Activated CD4-positive, alpha-beta T cell treated with anti-CD3 and anti-CD28 coated beads, Interleukin-2, amount 10 ng/mL, durations not matched to agents 7 days and 5 days (primary cell): ENCODE data around the gene STT3B. TPM values are rescaled to one million over a fixed set of nuclear protein-coding genes. Genes with fewer than 3 reads are reported as not detected.
A peak's percentile ranks its signal among the peaks of the same experiment; 100 is the strongest.

ENCODE experiments used
- CTCF ChIA-PET: fragments of 350-600 bp; sonication (Branson Sonifier 250); formaldehyde crosslinking; loops from one replicate; lab custom pipeline; 2021; ENCODE audit warnings: antibody characterized with exemption; lab: Charles Lee
- POLR2A ChIA-PET: fragments of 350-600 bp; sonication (Branson Sonifier 250); formaldehyde crosslinking; loops from one replicate; lab custom pipeline; 2021; ENCODE audit warnings: antibody characterized with exemption; lab: Charles Lee
- DNase-seq: peaks from one replicate; pipeline ENCODE4 v3.0.0-alpha.2; 2020
- H3K27ac Mint-ChIP-seq: one replicate; pipeline ENCODE4 v1.8.0; 2021; ENCODE audit warnings: mild to moderate bottlenecking, moderate library complexity, mixed read lengths
- H3K27me3 Mint-ChIP-seq: one replicate; pipeline ENCODE4 v1.8.0; 2021; ENCODE audit warnings: mixed read lengths
- H3K36me3 Mint-ChIP-seq: one replicate; pipeline ENCODE4 v1.8.0; 2021; ENCODE audit warnings: low read depth, mixed read lengths
- H3K4me1 Mint-ChIP-seq: one replicate; pipeline ENCODE4 v1.8.0; 2021; ENCODE audit warnings: mixed read lengths
- H3K4me3 Mint-ChIP-seq: one replicate; pipeline ENCODE4 v1.8.0; 2021; ENCODE audit warnings: mild to moderate bottlenecking, moderate library complexity, mixed read lengths
- H3K9me3 Mint-ChIP-seq: one replicate; pipeline ENCODE4 v1.8.0; 2021; ENCODE audit warnings: mixed read lengths
- total RNA-seq, 2 experiments: library from RNA; stranded (reverse); gene quantifications; one replicate each; pipeline ENCODE4 v1.2.3, GENCODE V29; 2021

Gene STT3B
- total RNA-seq, 2 experiments from 2014 or later, result 143 to 178 TPM

- no peaks in the 10 kb centered on the region for H3K27me3 Mint-ChIP-seq
- no peak overlapping the region for H3K4me3 Mint-ChIP-seq
- ChIA-PET CTCF (interaction anchor here (0.6 kb wide), 1 partner anchor 203 kb away, joined by 4 read pairs; no protein-coding TSS in a partner anchor), POLR2A (no interaction called here)
- peaks cover 65% of the 10 kb centered on the region for H3K36me3 Mint-ChIP-seq
- no peak for DNase-seq
- H3K4me1 Mint-ChIP-seq, result peaks cover 22% of the 10 kb centered on the region
- H3K9me3 Mint-ChIP-seq, result peaks cover 3% of the 10 kb centered on the region
- H3K27ac Mint-ChIP-seq, result no peak overlapping the region
Measured at GRCh38 chr3:31616711-31617110, 84.0 kb downstream of the STT3B start.

GRCh38 chr3:31620656-31621055 lies 87.9 kb downstream of the STT3B start:
- Mint-ChIP-seq H3K36me3 (peaks cover 62% of the 10 kb centered on the region), H3K4me1 (peaks cover 22% of the 10 kb centered on the region), H3K9me3 (no peaks in the 10 kb centered on the region), H3K4me3 (no peak overlapping the region), H3K27me3 (no peaks in the 10 kb centered on the region), H3K27ac (no peak overlapping the region)
- ChIA-PET POLR2A (no interaction called here), CTCF (no interaction called here)
- no peak for DNase-seq

GRCh38 chr3:31621314-31621713 lies 88.6 kb downstream of the STT3B start:
- Mint-ChIP-seq H3K27me3 (no peaks in the 10 kb centered on the region), H3K4me3 (no peak overlapping the region), H3K36me3 (peaks cover 63% of the 10 kb centered on the region), H3K4me1 (peaks cover 17% of the 10 kb centered on the region), H3K27ac (no peak overlapping the region), H3K9me3 (no peaks in the 10 kb centered on the region)
- ChIA-PET POLR2A (no interaction called here), CTCF (interaction anchor here (0.9 kb wide), 1 partner anchor 55 kb away, joined by 3 read pairs; no protein-coding TSS in a partner anchor)
- no peak for DNase-seq

- DNase-seq, result no peak
- H3K9me3 Mint-ChIP-seq, result no peaks in the 10 kb centered on the region
- H3K27me3 Mint-ChIP-seq, result no peaks in the 10 kb centered on the region
- POLR2A ChIA-PET, result no interaction called here
- peaks cover 17% of the 10 kb centered on the region for H3K4me1 Mint-ChIP-seq
- peaks cover 68% of the 10 kb centered on the region for H3K36me3 Mint-ChIP-seq
- H3K4me3 Mint-ChIP-seq, result no peak overlapping the region
- no peak overlapping the region for H3K27ac Mint-ChIP-seq
- CTCF ChIA-PET, result no interaction called here
Measured at GRCh38 chr3:31622636-31623288, 90.0 kb downstream of the STT3B start.

GRCh38 chr3:31624083-31624709 lies 91.5 kb downstream of the STT3B start:
- peaks cover 67% of the 10 kb centered on the region for H3K36me3 Mint-ChIP-seq
- H3K4me1 Mint-ChIP-seq, result peaks cover 24% of the 10 kb centered on the region
- H3K9me3 Mint-ChIP-seq, result no peaks in the 10 kb centered on the region
- no peak overlapping the region for H3K27ac Mint-ChIP-seq
- no peak overlapping the region for H3K4me3 Mint-ChIP-seq
- POLR2A ChIA-PET, result no interaction called here
- no peak for DNase-seq
- CTCF ChIA-PET, result interaction anchor here (0.6 kb wide), 1 partner anchor 125 kb away, joined by 4 read pairs; no protein-coding TSS in a partner anchor
- no peaks in the 10 kb centered on the region for H3K27me3 Mint-ChIP-seq

- DNase-seq, result no peak
- POLR2A ChIA-PET, result no interaction called here
- Mint-ChIP-seq H3K27me3 (no peaks in the 10 kb centered on the region), H3K27ac (no peak overlapping the region), H3K9me3 (no peaks in the 10 kb centered on the region), H3K4me3 (no peak overlapping the region), H3K36me3 (peaks cover 70% of the 10 kb centered on the region), H3K4me1 (peaks cover 24% of the 10 kb centered on the region)
- CTCF ChIA-PET, result interaction anchor here (0.6 kb wide), 1 partner anchor 12 kb away, joined by 4 read pairs; no protein-coding TSS in a partner anchor
Measured at GRCh38 chr3:31625358-31625757, 92.6 kb downstream of the STT3B start.

GRCh38 chr3:31629054-31629453 lies 96.3 kb downstream of the STT3B start:
- peaks cover 77% of the 10 kb centered on the region for H3K36me3 Mint-ChIP-seq
- CTCF ChIA-PET, result interaction anchor here (1.5 to 1.9 kb wide), 2 partner anchors 10 to 16 kb away, joined by 3 to 8 read pairs; no protein-coding TSS in a partner anchor
- POLR2A ChIA-PET, result no interaction called here

GRCh38 chr3:31634476-31634875 lies 101.8 kb downstream of the STT3B start:
- ChIA-PET CTCF (interaction anchor here (0.8 to 1.5 kb wide), 2 partner anchors 11 to 28 kb away, joined by 3 to 4 read pairs; no protein-coding TSS in a partner anchor), POLR2A (no interaction called here)
- Mint-ChIP-seq H3K27ac (peak overlapping the region; percentile 66), H3K4me3 (no peak overlapping the region), H3K9me3 (peaks cover 2% of the 10 kb centered on the region), H3K27me3 (no peaks in the 10 kb centered on the region), H3K4me1 (peaks cover 42% of the 10 kb centered on the region), H3K36me3 (peaks cover 74% of the 10 kb centered on the region)
- DNase-seq, result no peak

More at GRCh38 chr3:31629054-31629453, 96.3 kb downstream of the STT3B start:
- Mint-ChIP-seq H3K4me1 (peaks cover 12% of the 10 kb centered on the region), H3K27ac (no peak overlapping the region), H3K4me3 (no peak overlapping the region), H3K27me3 (no peaks in the 10 kb centered on the region), H3K9me3 (no peaks in the 10 kb centered on the region)
- no peak for DNase-seq

- H3K9me3 Mint-ChIP-seq, result peaks cover 2% of the 10 kb centered on the region
- peak overlapping the region; percentile 80 for H3K27ac Mint-ChIP-seq
- no peak for DNase-seq
- H3K4me3 Mint-ChIP-seq, result no peak overlapping the region
- CTCF ChIA-PET, result interaction anchor here (1.5 to 1.8 kb wide), 2 partner anchors 10 to 11 kb away, joined by 4 to 7 read pairs; no protein-coding TSS in a partner anchor
- peaks cover 40% of the 10 kb centered on the region for H3K4me1 Mint-ChIP-seq
- POLR2A ChIA-PET, result interaction anchor here (0.7 kb wide), 1 partner anchor 67 kb away, joined by 3 read pairs; no protein-coding TSS in a partner anchor
- H3K36me3 Mint-ChIP-seq, result peaks cover 63% of the 10 kb centered on the region
- H3K27me3 Mint-ChIP-seq, result no peaks in the 10 kb centered on the region
Measured at GRCh38 chr3:31635545-31635944, 102.8 kb downstream of the STT3B start.

GRCh38 chr3:31636049-31636448 lies 103.3 kb downstream of the STT3B start:
- CTCF ChIA-PET, result interaction anchor here (1.5 to 1.8 kb wide), 2 partner anchors 9 to 11 kb away, joined by 4 to 7 read pairs; no protein-coding TSS in a partner anchor
- Mint-ChIP-seq H3K4me1 (peaks cover 40% of the 10 kb centered on the region), H3K4me3 (no peak overlapping the region), H3K9me3 (peaks cover 2% of the 10 kb centered on the region), H3K27ac (peak overlapping the region; percentile 80), H3K36me3 (peaks cover 58% of the 10 kb centered on the region), H3K27me3 (no peaks in the 10 kb centered on the region)
- POLR2A ChIA-PET, result interaction anchor here (0.7 kb wide), 1 partner anchor 67 kb away, joined by 3 read pairs; no protein-coding TSS in a partner anchor
- DNase-seq, result no peak

GRCh38 chr3:31636694-31637442 lies 104.1 kb downstream of the STT3B start:
- DNase-seq, result no peak
- Mint-ChIP-seq H3K27ac (peak overlapping the region; percentile 80), H3K9me3 (peaks cover 2% of the 10 kb centered on the region), H3K4me1 (peaks cover 40% of the 10 kb centered on the region), H3K36me3 (peaks cover 54% of the 10 kb centered on the region), H3K27me3 (no peaks in the 10 kb centered on the region), H3K4me3 (peak overlapping the region; percentile 7)
- ChIA-PET CTCF (interaction anchor here (0.6 to 1.8 kb wide), 2 partner anchors 10 to 12 kb away, joined by 4 to 7 read pairs; no protein-coding TSS in a partner anchor), POLR2A (no interaction called here)

GRCh38 chr3:31639828-31640227 lies 107.1 kb downstream of the STT3B start:
- H3K27me3 Mint-ChIP-seq, result no peaks in the 10 kb centered on the region
- no peak overlapping the region for H3K4me3 Mint-ChIP-seq
- peaks cover 32% of the 10 kb centered on the region for H3K4me1 Mint-ChIP-seq
- peaks cover 51% of the 10 kb centered on the region for H3K36me3 Mint-ChIP-seq
- H3K27ac Mint-ChIP-seq, result no peak overlapping the region
- POLR2A ChIA-PET, result no interaction called here
- CTCF ChIA-PET, result interaction anchor here (2.5 kb wide), 1 partner anchor 10 kb away, joined by 8 read pairs; no protein-coding TSS in a partner anchor
- DNase-seq, result no peak
- peaks cover 7% of the 10 kb centered on the region for H3K9me3 Mint-ChIP-seq
